Loucy (cell line): ENCODE measurements around the gene RPLP1.

ENCODE experiments used
- H2AFZ ChIP-seq: fragments of 200-600 bp; sonication (generic); 2 replicates; pipeline ENCODE4 v1.6.0; 2016; ENCODE audit warnings: antibody characterized with exemption, mild to moderate bottlenecking, low read length, moderate library complexity
- H3F3A ChIP-seq: fragments of 200-600 bp; 2 replicates; pipeline ENCODE4 v1.6.0; 2016; ENCODE audit warnings: antibody characterized with exemption, low read depth, mild to moderate bottlenecking
- H3K27me3 ChIP-seq: fragments of 200-600 bp; sonication (generic); 2 replicates; pipeline ENCODE4 v1.6.1; 2014; ENCODE audit warnings: low read length, mild to moderate bottlenecking; ENCODE audit not compliant: insufficient read depth, poor library complexity, severe bottlenecking
- H3K36me3 ChIP-seq: fragments of 200-600 bp; sonication (generic); 2 replicates; pipeline ENCODE4 v1.6.1; 2016; ENCODE audit warnings: low read length; ENCODE audit not compliant: insufficient read depth
- H3K4me1 ChIP-seq: fragments of 200-600 bp; sonication (generic); 2 replicates; pipeline ENCODE4 v1.5.1; 2014; ENCODE audit warnings: low read length, mild to moderate bottlenecking; ENCODE audit not compliant: insufficient read depth, poor library complexity, severe bottlenecking
- H3K4me2 ChIP-seq: fragments of 200-600 bp; sonication (generic); 2 replicates; pipeline ENCODE4 v1.6.0; 2014; ENCODE audit warnings: antibody characterized with exemption, low read length, low read depth, mild to moderate bottlenecking; ENCODE audit not compliant: poor library complexity, severe bottlenecking
- H3K4me3 ChIP-seq: fragments of 200-600 bp; sonication (generic); 2 replicates; pipeline ENCODE4 v1.5.1; 2014; ENCODE audit warnings: low read length, mild to moderate bottlenecking, mixed read lengths; ENCODE audit not compliant: poor library complexity, severe bottlenecking
- H3K79me2 ChIP-seq: fragments of 200-600 bp; sonication (generic); 2 replicates; pipeline ENCODE4 v1.6.1; 2014; ENCODE audit warnings: low read length; ENCODE audit not compliant: insufficient read depth
- H3K9ac ChIP-seq: fragments of 200-600 bp; sonication (generic); 2 replicates; pipeline ENCODE4 v1.6.0; 2014; ENCODE audit warnings: mild to moderate bottlenecking, low read depth, low read length, moderate library complexity; ENCODE audit not compliant: poor library complexity, severe bottlenecking
- H3K9me2 ChIP-seq: fragments of 200-600 bp; sonication (generic); replicated peaks from 2 replicates; pipeline ENCODE4 v1.6.1; 2016; ENCODE audit warnings: low read depth, low read length, mixed read lengths
- H3K9me3 ChIP-seq: fragments of 200-600 bp; sonication (generic); 2 replicates; pipeline ENCODE4 v1.6.1; 2014; ENCODE audit warnings: mild to moderate bottlenecking, antibody characterized with exemption, low read length, low read depth; ENCODE audit not compliant: insufficient read depth
- H4K20me1 ChIP-seq: fragments of 200-600 bp; sonication (generic); 2 replicates; pipeline ENCODE4 v1.6.0; 2014; ENCODE audit warnings: antibody characterized with exemption, low read length, mild to moderate bottlenecking; ENCODE audit not compliant: insufficient read depth, poor library complexity, severe bottlenecking
- EZH2phosphoT487 ChIP-seq: fragments of 200-600 bp; IDR thresholded peaks from 2 replicates; pipeline ENCODE4 v1.6.1; 2018; ENCODE audit warnings: antibody characterized with exemption, mild to moderate bottlenecking, moderate library complexity, borderline replicate concordance
- TF ChIP-seq, protein P1 (sequence below): fragments of 200-600 bp; sonication (generic); conservative IDR thresholded peaks from 2 replicates; pipeline ENCODE4 v1.5.1; 2014; ENCODE audit warnings: mild to moderate bottlenecking, antibody characterized with exemption, low read length

Gene RPLP1

DNA sequence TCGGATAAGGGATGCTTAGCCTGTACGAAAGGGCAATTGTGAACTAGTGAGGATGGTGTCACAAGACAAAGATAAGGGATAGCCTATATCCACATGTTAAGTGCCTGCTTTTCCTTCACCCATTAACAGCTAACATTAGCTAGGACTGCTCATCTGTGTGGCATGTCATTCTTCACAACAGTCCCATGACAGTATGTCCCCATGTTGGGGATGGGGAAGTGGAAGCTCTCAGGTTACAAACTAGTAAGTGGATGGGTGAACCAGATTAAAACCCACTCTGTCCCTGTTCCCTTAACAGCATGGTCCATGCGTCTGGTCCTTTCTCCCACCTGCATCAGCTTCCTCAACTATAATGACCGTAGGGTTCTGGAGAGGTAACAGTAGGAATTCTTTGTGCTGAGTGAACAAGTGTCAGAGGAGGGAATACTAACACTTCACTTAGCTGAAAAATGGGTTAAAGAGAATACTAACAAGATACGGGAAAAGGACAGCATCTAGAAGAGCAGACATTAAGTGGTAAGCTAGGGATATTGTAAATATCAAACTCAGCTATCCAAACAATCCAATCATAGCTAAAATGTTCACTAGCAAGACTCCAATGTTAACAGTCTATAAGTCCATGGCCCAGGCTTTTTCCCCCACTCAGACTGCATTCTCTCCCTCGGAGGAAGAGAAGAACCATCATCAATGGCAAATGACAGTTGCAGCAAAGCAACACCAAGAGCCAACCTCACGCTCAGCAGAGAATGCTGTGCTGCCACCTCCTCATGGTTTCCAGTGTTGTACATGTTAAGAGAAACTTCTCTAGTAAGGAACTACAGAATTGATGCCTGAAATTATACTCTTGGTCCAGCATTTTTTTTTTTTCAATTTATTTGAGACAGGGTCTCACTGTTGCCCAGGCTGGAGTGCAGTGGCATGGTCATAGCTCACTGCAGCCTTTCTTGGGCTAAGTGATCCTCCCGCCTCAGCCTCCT is 5.0 kb downstream of the RPLP1 start:
- H3K27me3 ChIP-seq = peaks cover 10% of the 10 kb centered on the region
- H3F3A ChIP-seq = peaks cover 16% of the 10 kb centered on the region; the same call in 1 of the 2 replicates
- peaks cover 17% of the 10 kb centered on the region for H3K4me1 ChIP-seq
- no peak for TF ChIP-seq EZH2phosphoT487
- H3K9me3 ChIP-seq = no peaks in the 10 kb centered on the region
- H3K9me2 ChIP-seq = no peaks in the 10 kb centered on the region
- peaks cover 35% of the 10 kb centered on the region for H3K36me3 ChIP-seq
- H3K9ac ChIP-seq = no peak overlapping the region
- no peak overlapping the region for H3K4me3 ChIP-seq
- no peak overlapping the region for H2AFZ ChIP-seq
- H4K20me1 ChIP-seq = peaks cover 48% of the 10 kb centered on the region
- peak overlapping the region; percentile 95 for H3K4me2 ChIP-seq
- peaks cover 44% of the 10 kb centered on the region for H3K79me2 ChIP-seq

DNA sequence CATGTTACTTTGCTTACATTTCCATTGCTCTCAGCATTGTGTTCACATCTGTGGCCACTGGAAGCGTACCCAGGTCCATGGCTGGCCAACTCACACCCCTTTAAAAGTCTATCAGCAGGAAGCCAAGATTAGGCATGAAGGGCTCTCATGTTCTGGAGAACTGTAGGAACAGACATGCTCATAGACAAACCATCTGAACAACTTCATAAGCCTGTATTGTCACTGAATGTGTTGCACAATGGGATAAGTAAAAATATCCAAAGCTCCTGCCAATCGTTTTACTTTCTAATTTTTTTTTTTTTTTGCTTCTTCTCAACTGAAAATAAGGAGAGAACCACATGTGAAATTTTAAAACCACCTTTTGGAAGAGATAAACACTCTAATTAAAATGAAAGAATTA is 6.4 kb downstream of the RPLP1 start:
- Histone ChIP-seq H3K9me3 (no peaks in the 10 kb centered on the region), H3F3A (peaks cover 16% of the 10 kb centered on the region; the same call in 1 of the 2 replicates), H3K9ac (no peak overlapping the region), H3K9me2 (no peaks in the 10 kb centered on the region), H3K4me1 (peaks cover 27% of the 10 kb centered on the region), H3K79me2 (peaks cover 30% of the 10 kb centered on the region), H2AFZ (no peak overlapping the region), H3K4me2 (no peak overlapping the region), H4K20me1 (peaks cover 34% of the 10 kb centered on the region), H3K4me3 (no peak overlapping the region), H3K27me3 (no peaks in the 10 kb centered on the region), H3K36me3 (peaks cover 35% of the 10 kb centered on the region)
- TF ChIP-seq EZH2phosphoT487 = no peak
- TF ChIP-seq, protein P1, sequence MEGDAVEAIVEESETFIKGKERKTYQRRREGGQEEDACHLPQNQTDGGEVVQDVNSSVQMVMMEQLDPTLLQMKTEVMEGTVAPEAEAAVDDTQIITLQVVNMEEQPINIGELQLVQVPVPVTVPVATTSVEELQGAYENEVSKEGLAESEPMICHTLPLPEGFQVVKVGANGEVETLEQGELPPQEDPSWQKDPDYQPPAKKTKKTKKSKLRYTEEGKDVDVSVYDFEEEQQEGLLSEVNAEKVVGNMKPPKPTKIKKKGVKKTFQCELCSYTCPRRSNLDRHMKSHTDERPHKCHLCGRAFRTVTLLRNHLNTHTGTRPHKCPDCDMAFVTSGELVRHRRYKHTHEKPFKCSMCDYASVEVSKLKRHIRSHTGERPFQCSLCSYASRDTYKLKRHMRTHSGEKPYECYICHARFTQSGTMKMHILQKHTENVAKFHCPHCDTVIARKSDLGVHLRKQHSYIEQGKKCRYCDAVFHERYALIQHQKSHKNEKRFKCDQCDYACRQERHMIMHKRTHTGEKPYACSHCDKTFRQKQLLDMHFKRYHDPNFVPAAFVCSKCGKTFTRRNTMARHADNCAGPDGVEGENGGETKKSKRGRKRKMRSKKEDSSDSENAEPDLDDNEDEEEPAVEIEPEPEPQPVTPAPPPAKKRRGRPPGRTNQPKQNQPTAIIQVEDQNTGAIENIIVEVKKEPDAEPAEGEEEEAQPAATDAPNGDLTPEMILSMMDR = no peak

DNA sequence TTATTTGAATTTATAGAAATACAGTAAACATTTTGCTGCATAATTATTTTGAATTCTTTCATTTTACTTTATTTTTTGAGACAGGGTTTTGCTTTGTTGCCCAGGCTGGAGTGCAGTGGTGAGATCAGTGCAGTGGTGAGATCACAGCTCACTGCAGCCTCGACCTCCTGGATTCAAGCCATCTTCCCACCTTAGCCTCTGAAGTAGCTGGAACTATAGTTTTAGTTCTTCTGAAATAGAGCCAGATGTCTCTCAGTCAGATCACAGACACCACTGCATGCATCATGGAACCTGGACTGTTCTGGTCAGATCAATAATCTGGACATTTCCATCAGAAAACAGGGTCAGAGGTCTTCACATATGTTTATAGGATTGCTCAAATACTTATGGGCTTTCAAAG is 7.9 kb downstream of the RPLP1 start:
- Histone ChIP-seq H3K79me2 (peaks cover 16% of the 10 kb centered on the region), H2AFZ (no peak overlapping the region), H3K4me2 (no peak overlapping the region)

More for the DNA sequence above, 7.9 kb downstream of the RPLP1 start:
- Histone ChIP-seq H4K20me1 (peaks cover 20% of the 10 kb centered on the region), H3K4me3 (no peak overlapping the region), H3K9me3 (no peaks in the 10 kb centered on the region), H3K4me1 (peaks cover 13% of the 10 kb centered on the region), H3K36me3 (peaks cover 21% of the 10 kb centered on the region), H3K27me3 (no peaks in the 10 kb centered on the region), H3F3A (peaks cover 16% of the 10 kb centered on the region; the same call in 1 of the 2 replicates), H3K9me2 (no peaks in the 10 kb centered on the region), H3K9ac (no peak overlapping the region)
- TF ChIP-seq EZH2phosphoT487 = no peak
- TF ChIP-seq, protein P1 = no peak
